Naive thymus-derived CD8-positive, alpha-beta T cell (primary cell): ENCODE results near the gene STAM. TPM values are rescaled to one million over a fixed set of nuclear protein-coding genes. Genes with fewer than 3 reads are reported as not detected.

Experiments
- ATAC-seq, 2 donors: fragments of 150-1000 bp; cut with Tn5 transposase in 1 of 2; sonication (Bioruptor Pico), chemical (Tn5 transposase) in 1 of 2; 1 replicate in 1 of 2; 2 replicates in 1 of 2; pipeline ENCODE4 v1.10.0; 2021; ENCODE audit warnings: mild to moderate bottlenecking in 2 of 2, moderate library complexity in 2 of 2
- POLR2A ChIA-PET: fragments of 350-600 bp; sonication (Branson Sonifier 250); formaldehyde crosslinking; loops from one replicate; lab custom pipeline; 2021; ENCODE audit warnings: antibody characterized with exemption; lab: Charles Lee
- DNase-seq, 10 donors: peaks; one replicate each; pipeline versions ENCODE4 v3.0.0 to v3.0.0-alpha.2; 2020 to 2022
- H3K27ac Mint-ChIP-seq, 10 donors: one replicate each; pipeline ENCODE4 v1.8.0; 2020 to 2022; ENCODE audit warnings: mild to moderate bottlenecking in 10 of 10, mixed read lengths in 10 of 10, moderate library complexity in 4 of 10, inconsistent platforms in 1 of 10
- H3K27me3 Mint-ChIP-seq, 5 donors: one replicate each; pipeline ENCODE4 v1.8.0; 2021 to 2022; ENCODE audit warnings: mixed read lengths in 5 of 5
- H3K36me3 Mint-ChIP-seq, 3 donors: one replicate each; pipeline ENCODE4 v1.8.0; 2020 to 2022; ENCODE audit warnings: mixed read lengths in 3 of 3, mild to moderate bottlenecking in 2 of 3, inconsistent platforms in 1 of 3
- H3K4me1 Mint-ChIP-seq, 4 donors: one replicate each; pipeline ENCODE4 v1.8.0; 2021 to 2022; ENCODE audit warnings: mixed read lengths in 4 of 4
- H3K4me3 Mint-ChIP-seq, 10 donors: one replicate each; pipeline ENCODE4 v1.8.0; 2020 to 2022; ENCODE audit warnings: mild to moderate bottlenecking in 10 of 10, mixed read lengths in 10 of 10, moderate library complexity in 6 of 10, inconsistent platforms in 1 of 10
- H3K9me3 Mint-ChIP-seq, 9 donors: one replicate each; pipeline ENCODE4 v1.8.0; 2020 to 2022; ENCODE audit warnings: mixed read lengths in 9 of 9, mild to moderate bottlenecking in 3 of 9, inconsistent platforms in 1 of 9, moderate library complexity in 1 of 9
- polyA plus RNA-seq, 3 donors: library from polyadenylated mRNA; unstranded; fragments of 300-500 nt; fragmentation: Illumina TruSeq; gene quantifications; one replicate each; pipeline ENCODE4 v1.2.3, GENCODE V29; 2021
- total RNA-seq, 8 experiments: library from RNA in 2 of 8; stranded (reverse) in 2 of 8; gene quantifications; one replicate each; pipeline ENCODE4 v1.2.3 and lab custom pipeline; 2021 to 2026

The STAM gene
- total and polyA plus RNA-seq, 5 experiments from 2014 or later, result 5.9 to 23.8 (median 8.3) TPM

DNA sequence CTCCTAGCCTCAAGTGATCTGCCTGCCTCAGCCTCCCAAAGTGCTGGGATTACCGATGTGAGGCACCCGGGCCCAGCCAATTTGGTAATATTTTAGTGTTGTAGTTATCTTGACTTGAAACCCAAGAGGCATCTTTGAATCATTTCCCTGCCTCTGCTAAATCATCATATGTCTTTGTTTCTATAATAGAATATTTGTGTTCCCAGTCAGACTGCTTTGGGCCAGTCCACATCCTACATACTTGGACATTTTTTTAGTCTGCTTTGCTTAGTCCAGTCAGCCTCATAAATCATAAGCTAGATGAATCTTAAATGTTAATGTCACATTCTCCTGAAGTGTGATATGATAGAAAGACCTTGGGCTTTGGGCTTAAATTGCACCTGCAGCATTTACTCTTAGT is 5.9 kb downstream of the STAM start:
- POLR2A ChIA-PET, result no interaction called here
- Mint-ChIP-seq H3K36me3 (peaks cover 32 to 39% (median 32%) of the 10 kb centered on the region in 3 donors), H3K27ac (peak overlapping the region in 5 of 10 donors; percentile 4 to 78 (median 25)), H3K4me3 (no peak overlapping the region), H3K9me3 (peaks cover 0 to 21% (median 7%) of the 10 kb centered on the region in 9 donors), H3K27me3 (no peaks in the 10 kb centered on the region), H3K4me1 (peaks cover 34 to 78% (median 73%) of the 10 kb centered on the region in 4 donors)
- no peak for DNase-seq
- ATAC-seq, result no peak

DNA sequence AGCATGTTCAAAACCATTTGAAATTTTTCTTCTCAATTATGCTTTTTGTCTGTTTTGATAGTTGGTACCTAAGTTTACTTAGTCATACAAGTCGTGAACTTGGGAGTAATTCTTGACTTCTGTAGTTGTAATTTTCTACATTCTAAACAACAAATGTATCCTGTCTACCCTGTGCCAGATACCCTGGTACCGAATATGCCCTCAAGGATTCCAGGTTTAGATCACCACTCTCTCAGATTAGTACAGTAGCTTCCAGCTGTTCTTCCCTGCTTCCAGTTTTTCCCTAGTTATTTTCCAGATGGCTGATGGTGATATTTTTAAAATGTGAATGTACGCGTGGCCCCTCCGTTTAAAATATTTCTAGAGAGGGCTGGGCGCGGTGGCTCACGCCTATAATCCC is 6.5 kb downstream of the STAM start:
- ATAC-seq, result no peak
- no peak for DNase-seq
- peaks cover 40 to 79% (median 74%) of the 10 kb centered on the region in 4 donors for H3K4me1 Mint-ChIP-seq
- H3K4me3 Mint-ChIP-seq, result peak overlapping the region in 4 of 10 donors; percentile 18 to 33 (median 22)
- H3K27ac Mint-ChIP-seq, result peak overlapping the region in 3 of 10 donors; percentile 25 to 78 (median 25)
- H3K36me3 Mint-ChIP-seq, result peaks cover 32 to 39% (median 36%) of the 10 kb centered on the region in 3 donors
- H3K27me3 Mint-ChIP-seq, result no peaks in the 10 kb centered on the region
- H3K9me3 Mint-ChIP-seq, result peaks cover 0 to 21% (median 7%) of the 10 kb centered on the region in 9 donors
- POLR2A ChIA-PET, result no interaction called here

DNA sequence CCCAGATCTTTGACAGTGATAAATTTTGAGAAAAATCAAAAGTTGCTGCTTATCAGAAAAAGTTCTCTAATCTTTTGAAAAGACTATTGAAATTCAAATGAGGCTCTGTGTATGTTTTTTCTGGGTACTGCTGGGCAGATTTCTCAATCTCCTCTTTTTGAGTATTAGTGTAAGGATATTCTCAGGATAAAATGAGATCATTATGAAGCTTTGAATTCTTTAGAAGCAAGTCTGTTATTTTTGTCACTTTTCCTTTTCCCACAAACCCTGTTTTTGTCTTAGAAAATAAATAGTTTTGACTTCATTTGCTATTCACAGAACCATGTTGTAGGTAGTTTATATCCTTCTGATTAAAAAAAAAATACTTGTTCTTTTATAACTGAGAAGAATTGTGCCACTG is 7.9 kb downstream of the STAM start:
- POLR2A ChIA-PET, result no interaction called here
- Mint-ChIP-seq H3K27me3 (no peaks in the 10 kb centered on the region), H3K9me3 (peaks cover 0 to 21% (median 7%) of the 10 kb centered on the region in 9 donors), H3K4me1 (peaks cover 38 to 81% (median 75%) of the 10 kb centered on the region in 4 donors), H3K36me3 (peaks cover 36 to 46% (median 37%) of the 10 kb centered on the region in 3 donors), H3K4me3 (peak overlapping the region in 4 of 10 donors; percentile 2 to 56 (median 16)), H3K27ac (peak overlapping the region in 3 of 10 donors; percentile 7 to 53 (median 50))
- no peak for DNase-seq
- no peak for ATAC-seq

DNA sequence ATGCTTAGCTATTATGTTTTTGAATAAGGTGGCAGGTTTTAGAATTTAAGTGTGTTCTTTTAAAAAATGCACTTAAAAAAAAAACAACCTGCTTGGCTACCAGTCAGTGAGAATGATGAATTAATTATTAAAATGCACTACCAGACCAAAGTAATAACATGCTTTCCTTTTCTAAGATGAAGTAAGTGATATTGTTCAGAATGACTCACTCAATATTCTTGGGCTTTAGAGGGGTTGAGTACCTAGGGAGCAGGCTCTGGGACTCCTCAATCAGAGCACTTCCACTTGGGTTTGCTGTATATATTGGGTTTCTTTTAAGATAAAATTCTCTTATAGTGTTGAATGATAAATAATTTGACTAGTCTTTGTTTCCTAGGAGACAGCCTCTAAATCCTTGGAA is 8.6 kb downstream of the STAM start:
- peaks cover 0 to 26% (median 7%) of the 10 kb centered on the region in 9 donors for H3K9me3 Mint-ChIP-seq
- peaks cover 37 to 81% (median 76%) of the 10 kb centered on the region in 4 donors for H3K4me1 Mint-ChIP-seq
- DNase-seq (no peak), ATAC-seq (no peak)
- no peak overlapping the region for H3K27ac Mint-ChIP-seq
- POLR2A ChIA-PET, result interaction anchor here (1.3 kb wide), 1 partner anchor 9 kb away, joined by 5 read pairs; the partner anchor contains the start of gene STAM
- peak overlapping the region in 1 of 10 donors; percentile 60 for H3K4me3 Mint-ChIP-seq
- peaks cover 36 to 43% (median 38%) of the 10 kb centered on the region in 3 donors for H3K36me3 Mint-ChIP-seq
- H3K27me3 Mint-ChIP-seq, result no peaks in the 10 kb centered on the region

DNA sequence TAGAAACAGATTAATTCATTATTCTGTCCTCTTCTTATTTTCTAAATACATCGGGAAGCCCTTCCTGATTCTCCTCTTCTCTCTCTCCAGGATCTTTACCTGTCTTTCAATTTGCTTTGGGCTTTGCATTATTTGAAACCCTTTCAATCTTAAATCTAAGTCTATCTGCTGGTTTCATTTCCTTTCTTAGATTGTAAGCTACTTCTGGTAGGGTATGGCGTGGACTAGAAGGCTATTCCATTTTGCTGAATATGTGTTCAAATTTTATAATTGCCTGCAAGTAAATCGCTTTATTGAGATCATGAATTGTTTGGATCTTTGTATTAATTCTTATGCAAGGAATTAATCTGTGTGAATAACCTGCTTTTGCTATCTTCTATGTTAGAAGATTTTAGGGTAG is 11.1 kb downstream of the STAM start:
- POLR2A ChIA-PET, result no interaction called here
- DNase-seq, result no peak
- no peak for ATAC-seq
- peak overlapping the region in 3 of 10 donors; percentile 0 to 70 (median 55) for H3K27ac Mint-ChIP-seq
- H3K27me3 Mint-ChIP-seq, result no peaks in the 10 kb centered on the region
- peaks cover 34 to 75% (median 68%) of the 10 kb centered on the region in 4 donors for H3K4me1 Mint-ChIP-seq
- peaks cover 36 to 45% (median 43%) of the 10 kb centered on the region in 3 donors for H3K36me3 Mint-ChIP-seq
- H3K9me3 Mint-ChIP-seq, result peaks cover 0 to 32% (median 7%) of the 10 kb centered on the region in 9 donors
- H3K4me3 Mint-ChIP-seq, result peak overlapping the region in 1 of 10 donors; percentile 1

DNA sequence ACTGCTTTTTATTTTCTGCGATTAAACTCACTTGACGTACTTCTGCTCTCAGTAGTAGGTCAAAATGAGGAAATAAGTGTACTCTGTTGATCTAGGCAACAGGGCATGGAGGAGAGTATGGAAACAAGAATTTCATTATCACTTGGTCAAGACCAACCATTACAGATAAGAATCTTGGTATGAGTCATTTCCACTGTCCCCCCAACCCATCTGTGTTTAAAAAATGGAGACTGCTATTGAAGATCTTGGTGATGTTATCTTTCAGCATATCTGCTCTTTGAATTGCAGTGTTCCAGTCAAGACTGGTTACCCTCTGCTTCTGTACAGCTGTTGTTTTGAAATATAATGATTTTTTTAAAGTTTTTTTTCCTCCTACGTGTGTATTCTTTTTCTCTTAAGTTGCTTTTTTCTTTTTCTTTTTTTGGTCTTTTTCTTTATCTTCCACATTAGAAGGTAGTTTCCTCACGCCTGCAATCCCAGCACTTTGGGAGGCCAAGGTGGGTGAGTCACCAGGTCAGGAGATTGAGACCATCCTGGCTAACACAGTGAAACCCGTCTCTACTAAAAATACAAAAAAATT is 11.7 kb downstream of the STAM start:
- H3K27me3 Mint-ChIP-seq, result no peaks in the 10 kb centered on the region
- peaks cover 0 to 32% (median 7%) of the 10 kb centered on the region in 9 donors for H3K9me3 Mint-ChIP-seq
- H3K4me1 Mint-ChIP-seq, result peaks cover 32 to 73% (median 62%) of the 10 kb centered on the region in 4 donors
- H3K36me3 Mint-ChIP-seq, result peaks cover 36 to 40% (median 38%) of the 10 kb centered on the region in 3 donors
- POLR2A ChIA-PET, result interaction anchor here (0.6 kb wide), 1 partner anchor 14 kb away, joined by 5 read pairs; no protein-coding TSS in a partner anchor
- DNase-seq, result no peak
- peak overlapping the region in 3 of 10 donors; percentile 19 to 55 (median 26) for H3K27ac Mint-ChIP-seq
- peak in 1 of 2 donors; percentile 30 for ATAC-seq
- peak overlapping the region in 3 of 10 donors; percentile 17 to 26 (median 19) for H3K4me3 Mint-ChIP-seq

DNA sequence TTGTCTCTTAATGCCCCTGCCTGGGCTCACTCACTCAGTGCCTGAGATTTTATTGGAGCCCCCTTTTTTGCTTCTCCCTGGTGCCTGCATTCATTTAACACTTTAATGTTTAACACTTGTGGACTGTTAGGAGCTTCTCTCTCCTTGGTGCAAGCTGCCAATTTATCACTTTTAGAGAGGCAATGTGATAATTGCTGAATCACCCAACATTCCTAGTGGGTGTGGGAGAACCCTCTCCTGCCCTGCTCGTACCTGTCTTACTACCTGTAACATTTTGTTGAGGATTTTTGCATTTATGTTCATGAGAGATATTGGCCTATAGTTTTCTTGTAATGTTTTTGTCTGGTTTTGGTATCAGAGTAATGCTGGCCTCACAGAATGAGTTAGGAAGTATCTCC is 13.2 kb downstream of the STAM start:
- H3K9me3 Mint-ChIP-seq, result peaks cover 0 to 24% (median 7%) of the 10 kb centered on the region in 9 donors
- peaks cover 28 to 74% (median 61%) of the 10 kb centered on the region in 4 donors for H3K4me1 Mint-ChIP-seq
- H3K4me3 Mint-ChIP-seq, result peak overlapping the region in 6 of 10 donors; percentile 2 to 29 (median 13)
- ATAC-seq (no peak), DNase-seq (no peak)
- peaks cover 25 to 40% (median 37%) of the 10 kb centered on the region in 3 donors for H3K36me3 Mint-ChIP-seq
- POLR2A ChIA-PET, result no interaction called here
- peak overlapping the region in 2 of 10 donors; percentile 2 to 20 for H3K27ac Mint-ChIP-seq
- no peaks in the 10 kb centered on the region for H3K27me3 Mint-ChIP-seq

DNA sequence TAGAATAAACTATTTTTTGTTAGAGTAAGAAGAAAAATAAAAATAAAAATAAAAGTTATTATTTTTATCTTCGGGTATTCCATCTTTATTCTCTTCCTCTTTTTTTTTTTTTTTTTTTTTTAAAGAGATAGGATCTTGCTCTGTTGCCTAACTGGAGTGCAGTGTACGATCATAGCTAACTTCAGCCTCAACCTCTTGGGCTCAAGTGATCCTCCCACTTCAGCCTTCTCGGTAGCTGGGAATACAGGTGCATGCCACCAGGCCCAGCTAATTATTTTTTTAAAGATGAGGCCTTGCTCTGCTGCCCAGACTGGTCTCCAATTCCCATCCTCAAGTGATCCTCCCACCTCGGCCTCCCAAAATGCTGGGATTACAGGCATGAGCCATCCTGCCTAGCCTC is 15.4 kb downstream of the STAM start:
- H3K27me3 Mint-ChIP-seq, result no peaks in the 10 kb centered on the region
- DNase-seq (no peak), ATAC-seq (no peak)
- H3K9me3 Mint-ChIP-seq, result peaks cover 0 to 12% (median 0%) of the 10 kb centered on the region in 9 donors
- H3K36me3 Mint-ChIP-seq, result peaks cover 7 to 38% (median 19%) of the 10 kb centered on the region in 3 donors
- POLR2A ChIA-PET, result no interaction called here
- H3K4me3 Mint-ChIP-seq, result no peak overlapping the region
- peaks cover 34 to 78% (median 71%) of the 10 kb centered on the region in 4 donors for H3K4me1 Mint-ChIP-seq
- no peak overlapping the region for H3K27ac Mint-ChIP-seq

DNA sequence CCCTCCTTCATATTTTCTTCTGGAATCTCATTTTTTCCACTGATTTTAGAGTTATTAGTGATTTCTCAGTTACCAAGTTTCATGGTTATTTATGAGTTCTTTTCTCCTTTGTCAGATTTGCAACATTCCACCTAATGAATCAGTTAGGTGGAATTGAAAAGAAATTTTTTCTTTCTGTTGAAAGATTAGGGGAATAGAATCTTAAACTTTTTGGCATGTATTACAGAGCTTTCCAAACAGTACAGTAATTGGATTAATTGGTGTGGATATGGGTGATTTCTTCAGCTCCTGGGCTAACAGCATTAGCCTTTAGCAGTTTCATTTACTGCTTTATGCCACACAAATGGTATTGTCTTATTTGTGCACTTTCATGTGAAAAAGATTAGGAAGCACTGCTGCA is 17.0 kb downstream of the STAM start:
- H3K4me1 Mint-ChIP-seq, result peaks cover 29 to 69% (median 56%) of the 10 kb centered on the region in 4 donors

DNA sequence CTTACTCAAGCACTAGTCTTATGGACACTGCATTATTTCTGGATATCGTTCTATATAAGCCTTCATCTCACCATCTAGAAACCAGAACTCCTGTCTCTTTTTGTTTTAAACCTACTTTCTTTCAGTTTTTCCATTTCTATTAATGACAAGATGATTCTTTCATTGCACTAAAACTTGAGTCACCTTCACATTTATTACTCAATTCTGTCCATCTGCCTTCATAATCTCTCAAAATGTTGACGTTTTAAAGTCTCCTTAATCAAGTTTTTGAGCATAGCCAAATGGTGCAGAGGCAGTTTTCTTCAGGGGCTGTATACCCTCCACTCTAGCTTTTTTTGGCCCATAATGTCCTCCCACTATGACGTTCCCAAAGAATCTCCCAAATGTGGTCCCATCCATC is 17.6 kb downstream of the STAM start:
- POLR2A ChIA-PET, result no interaction called here
- DNase-seq (no peak), ATAC-seq (no peak)
- Mint-ChIP-seq H3K27ac (peak overlapping the region in 5 of 10 donors; percentile 29 to 76 (median 50)), H3K36me3 (peaks cover 0 to 32% (median 16%) of the 10 kb centered on the region in 3 donors), H3K4me1 (peaks cover 26 to 63% (median 54%) of the 10 kb centered on the region in 4 donors), H3K4me3 (no peak overlapping the region), H3K9me3 (peaks cover 0 to 12% (median 0%) of the 10 kb centered on the region in 9 donors), H3K27me3 (no peaks in the 10 kb centered on the region)

More for the DNA sequence above, 17.0 kb downstream of the STAM start:
- ATAC-seq (no peak), DNase-seq (no peak)
- H3K27me3 Mint-ChIP-seq, result no peaks in the 10 kb centered on the region
- POLR2A ChIA-PET, result no interaction called here
- H3K27ac Mint-ChIP-seq, result peak overlapping the region in 3 of 10 donors; percentile 29 to 76 (median 69)
- H3K4me3 Mint-ChIP-seq, result no peak overlapping the region
- peaks cover 0 to 35% (median 19%) of the 10 kb centered on the region in 3 donors for H3K36me3 Mint-ChIP-seq
- peaks cover 0 to 12% (median 0%) of the 10 kb centered on the region in 9 donors for H3K9me3 Mint-ChIP-seq

DNA sequence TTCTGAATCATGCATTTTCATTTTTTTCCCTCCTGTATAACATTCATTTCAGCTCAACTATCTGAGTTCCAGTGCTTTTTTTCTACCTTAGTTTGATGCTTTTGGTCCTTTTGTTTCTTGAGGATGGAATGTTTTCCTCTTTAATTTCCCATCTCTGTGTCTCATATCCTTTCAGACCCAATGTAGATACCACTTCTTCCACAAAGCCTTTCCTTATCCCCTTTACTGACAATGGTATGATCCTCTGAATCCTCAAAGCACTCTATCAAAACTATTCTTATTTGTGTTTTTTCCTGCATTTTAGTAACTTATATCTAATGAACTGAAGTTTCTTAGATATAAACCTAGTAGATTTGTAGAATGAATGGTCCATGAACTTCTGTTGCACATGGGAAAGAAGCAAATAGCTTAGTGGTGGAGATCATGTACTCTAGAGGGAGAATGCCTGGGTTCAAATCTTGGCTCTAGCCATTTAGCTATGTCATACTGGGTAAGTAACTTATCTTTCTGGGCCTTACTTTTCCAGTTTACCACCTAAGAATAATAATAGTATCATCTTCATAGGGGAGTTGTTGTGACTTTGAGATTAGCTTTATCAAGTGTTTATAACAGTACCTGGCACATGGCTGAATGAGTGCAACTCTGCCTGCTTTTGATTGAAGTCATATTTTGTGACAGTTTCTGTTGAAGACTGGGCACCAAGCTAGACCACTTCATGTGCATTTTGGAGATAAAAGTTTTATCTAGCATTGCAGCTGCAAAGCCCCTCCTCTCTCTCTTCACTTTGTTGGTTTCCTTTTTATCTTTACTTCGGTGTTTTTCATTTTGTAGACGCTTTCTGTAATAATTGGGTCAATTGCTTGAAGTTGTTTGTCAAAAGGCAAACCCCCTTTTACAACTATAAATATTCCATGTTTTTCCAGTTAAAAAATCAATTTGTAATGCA is 18.5 kb downstream of the STAM start:
- DNase-seq (peak in 2 of 10 donors; percentile 13 to 14), ATAC-seq (peak; percentile 50 to 52)
- Mint-ChIP-seq H3K4me1 (peaks cover 26 to 57% (median 49%) of the 10 kb centered on the region in 4 donors), H3K9me3 (peaks cover 0 to 7% (median 0%) of the 10 kb centered on the region in 9 donors), H3K36me3 (peaks cover 0 to 40% (median 16%) of the 10 kb centered on the region in 3 donors), H3K27ac (peak overlapping the region; percentile 6 to 81 (median 40)), H3K27me3 (no peaks in the 10 kb centered on the region), H3K4me3 (peak overlapping the region in 9 of 10 donors; percentile 44 to 75 (median 69))
- POLR2A ChIA-PET, result interaction anchor here (1.3 kb wide), 1 partner anchor 19 kb away, joined by 7 read pairs; the partner anchor contains the start of gene STAM

DNA sequence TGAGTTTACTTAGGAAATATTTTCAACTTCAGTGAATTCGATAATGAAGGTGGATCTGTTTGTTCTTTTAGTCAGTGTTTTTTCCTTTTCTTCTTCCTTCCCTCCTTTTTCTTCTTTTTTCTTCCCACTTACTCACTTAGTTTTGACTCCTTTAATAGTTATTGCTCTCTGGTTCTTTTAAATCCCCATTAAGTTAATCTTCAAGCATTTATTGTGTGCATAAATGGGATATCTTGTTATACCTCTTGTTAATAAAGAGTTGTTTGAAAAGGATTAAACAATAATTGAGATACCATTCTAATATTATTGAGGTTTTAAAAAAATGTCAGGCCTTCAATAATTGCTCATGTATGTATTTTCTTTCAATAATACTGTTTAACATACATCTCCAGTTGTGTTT is 19.5 kb downstream of the STAM start:
- POLR2A ChIA-PET, result no interaction called here
- no peak for ATAC-seq
- no peak for DNase-seq
- Mint-ChIP-seq H3K4me1 (peaks cover 27 to 57% (median 49%) of the 10 kb centered on the region in 4 donors), H3K4me3 (peak overlapping the region in 7 of 10 donors; percentile 13 to 57 (median 41)), H3K27me3 (no peaks in the 10 kb centered on the region), H3K9me3 (no peaks in the 10 kb centered on the region), H3K36me3 (peaks cover 0 to 41% (median 13%) of the 10 kb centered on the region in 3 donors), H3K27ac (peak overlapping the region in 6 of 10 donors; percentile 28 to 83 (median 49))
